Suprapubic skin (tissue), 3 donors: ENCODE measurements around the gene POLG.

Experiments
- CTCF ChIP-seq, 2 donors: fragments of 200-600 bp in 1 of 2; fragments of 450-650 bp in 1 of 2; sonication (generic) in 1 of 2; IDR thresholded peaks; one replicate each; pipeline ENCODE4 v1.5.1; 2016 to 2019; ENCODE audit warnings: antibody characterized with exemption in 2 of 2, mild to moderate bottlenecking in 1 of 2, moderate library complexity in 1 of 2
- EP300 ChIP-seq: sonication (generic); formaldehyde crosslinking; IDR thresholded peaks from one replicate; pipeline ENCODE4 v1.6.1; 2017; ENCODE audit warnings: antibody characterized with exemption

GRCh38 chr15:89381888-89382686 lies 47.5 kb upstream of the POLG start:
- TF ChIP-seq CTCF (IDR thresholded peaks at IDR 0.05) = no peak
- TF ChIP-seq EP300 = no peak
